RWPE1 (cell line): ENCODE data around the gene GNAZ.

Experiments
- CTCF ChIA-PET: fragments of 350-600 bp; sonication (Branson Sonifier 250); formaldehyde crosslinking; extraction: SDS; loops from one replicate; lab custom pipeline; 2021; lab: Yijun Ruan, JAX
- POLR2A ChIA-PET: fragments of 400-600 bp; formaldehyde crosslinking; extraction: SDS; loops from one replicate; lab custom pipeline; 2020; ENCODE audit warnings: antibody characterized with exemption; ENCODE audit not compliant: low non-redundant PET; lab: Yijun Ruan, JAX
- DNase-seq: peaks from one replicate; pipeline ENCODE4 v3.0.0; 2012; ENCODE audit warnings: low spot score
- H3K27ac ChIP-seq: fragments of 450-650 bp; 2 replicates; pipeline ENCODE4 v1.5.1; 2017
- CTCF ChIP-seq: fragments of 450-650 bp; conservative IDR thresholded peaks from 2 replicates; pipeline ENCODE4 v1.5.1; 2017; ENCODE audit warnings: low read depth, mild to moderate bottlenecking

GNAZ gene

GRCh38 chr22:23112472-23113012 lies 42.2 kb downstream of the GNAZ start:
- no peak for DNase-seq
- CTCF ChIA-PET = no interaction called here
- POLR2A ChIA-PET = no interaction called here
- H3K27ac ChIP-seq = no peak overlapping the region
- no peak for TF ChIP-seq CTCF

GRCh38 chr22:23113067-23113846 lies 42.9 kb downstream of the GNAZ start:
- TF ChIP-seq CTCF = no peak
- H3K27ac ChIP-seq = no peak overlapping the region
- DNase-seq = no peak
- ChIA-PET CTCF (no interaction called here), POLR2A (no interaction called here)

GRCh38 chr22:23113847-23114720 lies 43.8 kb downstream of the GNAZ start:
- DNase-seq = no peak
- CTCF ChIA-PET = no interaction called here
- no peak overlapping the region for H3K27ac ChIP-seq
- no peak for TF ChIP-seq CTCF
- POLR2A ChIA-PET = interaction anchor here (0.6 kb wide), 1 partner anchor 735 kb away, joined by 3 read pairs; no protein-coding TSS in a partner anchor

GRCh38 chr22:23114721-23115020 lies 44.4 kb downstream of the GNAZ start:
- no peak for DNase-seq
- POLR2A ChIA-PET = interaction anchor here (0.6 kb wide), 1 partner anchor 735 kb away, joined by 3 read pairs; no protein-coding TSS in a partner anchor
- TF ChIP-seq CTCF = no peak
- no peak overlapping the region for H3K27ac ChIP-seq
- CTCF ChIA-PET = no interaction called here

- H3K27ac ChIP-seq = no peak overlapping the region
- CTCF ChIA-PET = no interaction called here
- no peak for DNase-seq
- POLR2A ChIA-PET = no interaction called here
- no peak for TF ChIP-seq CTCF
These were observed 45.0 kb downstream of the GNAZ start for GRCh38 chr22:23115369-23115768.

GRCh38 chr22:23115825-23116494 lies 45.6 kb downstream of the GNAZ start:
- TF ChIP-seq CTCF = no peak
- no peak for DNase-seq
- no peak overlapping the region for H3K27ac ChIP-seq
- POLR2A ChIA-PET = no interaction called here
- CTCF ChIA-PET = no interaction called here
